ENCODE measurements around the gene EPOP. TPM values are rescaled to one million over a fixed set of nuclear protein-coding genes. Genes with fewer than 3 reads are reported as not detected.

EPOP gene
- total and polyA plus RNA-seq, 2 of the 13 experiments (the other 11 are each of a cell fraction or from before 2014, with no cell fraction given), result 14.7 to 37.8 TPM

DNA sequence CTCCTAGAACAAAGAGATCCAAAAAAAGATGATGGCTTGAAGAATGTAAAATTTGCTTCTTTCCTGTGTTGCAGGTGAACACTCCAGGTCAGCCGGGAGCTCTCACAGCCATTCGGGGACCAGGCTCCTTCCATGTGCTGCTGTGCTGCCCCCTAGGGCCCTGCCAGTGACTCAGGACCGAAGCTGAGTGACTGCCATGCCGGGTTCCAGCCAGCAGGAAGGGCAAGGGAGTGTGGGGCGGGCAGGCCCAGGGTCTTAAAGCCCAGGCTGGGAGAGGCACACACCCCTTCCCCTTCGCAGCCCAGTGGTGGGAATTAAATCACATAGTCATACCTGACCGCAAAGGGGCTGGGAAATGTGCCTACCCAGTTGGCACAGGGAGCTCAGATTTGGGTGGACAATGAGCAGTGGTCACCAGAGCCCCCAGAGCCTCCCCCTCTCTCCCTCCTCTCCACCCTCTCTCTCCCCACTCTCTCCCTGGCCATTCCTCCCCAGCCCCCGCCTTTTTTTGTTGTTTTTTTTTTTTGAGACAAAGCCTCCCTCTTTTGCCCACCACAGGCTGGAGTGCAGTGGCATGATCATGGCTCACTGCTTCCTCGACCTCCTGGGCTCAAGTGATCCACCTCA is 11.5 kb downstream of the EPOP start (continued):
- TF ChIP-seq, protein P1, sequence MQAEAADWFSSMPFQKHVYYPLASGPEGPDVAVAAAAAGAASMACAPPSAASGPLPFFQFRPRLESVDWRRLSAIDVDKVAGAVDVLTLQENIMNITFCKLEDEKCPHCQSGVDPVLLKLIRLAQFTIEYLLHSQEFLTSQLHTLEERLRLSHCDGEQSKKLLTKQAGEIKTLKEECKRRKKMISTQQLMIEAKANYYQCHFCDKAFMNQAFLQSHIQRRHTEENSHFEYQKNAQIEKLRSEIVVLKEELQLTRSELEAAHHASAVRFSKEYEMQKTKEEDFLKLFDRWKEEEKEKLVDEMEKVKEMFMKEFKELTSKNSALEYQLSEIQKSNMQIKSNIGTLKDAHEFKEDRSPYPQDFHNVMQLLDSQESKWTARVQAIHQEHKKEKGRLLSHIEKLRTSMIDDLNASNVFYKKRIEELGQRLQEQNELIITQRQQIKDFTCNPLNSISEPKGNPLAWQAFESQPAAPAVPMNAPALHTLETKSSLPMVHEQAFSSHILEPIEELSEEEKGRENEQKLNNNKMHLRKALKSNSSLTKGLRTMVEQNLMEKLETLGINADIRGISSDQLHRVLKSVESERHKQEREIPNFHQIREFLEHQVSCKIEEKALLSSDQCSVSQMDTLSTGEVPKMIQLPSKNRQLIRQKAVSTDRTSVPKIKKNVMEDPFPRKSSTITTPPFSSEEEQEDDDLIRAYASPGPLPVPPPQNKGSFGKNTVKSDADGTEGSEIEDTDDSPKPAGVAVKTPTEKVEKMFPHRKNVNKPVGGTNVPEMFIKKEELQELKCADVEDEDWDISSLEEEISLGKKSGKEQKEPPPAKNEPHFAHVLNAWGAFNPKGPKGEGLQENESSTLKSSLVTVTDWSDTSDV (CRISPR knock-in tag; IDR thresholded peaks at IDR 0.05), result no peak
- TF ChIP-seq ATF7 (IDR thresholded peaks at IDR 0.05), result no peak
- TF ChIP-seq ATF7 (CRISPR knock-in tag; IDR thresholded peaks at IDR 0.05), result no peak
- peak; percentile 93 for TF ChIP-seq MED1 (CRISPR knock-in tag; IDR thresholded peaks at IDR 0.05)
- TF ChIP-seq ZNF839 (CRISPR knock-in tag; IDR thresholded peaks at IDR 0.05; ENCODE audit: borderline replicate concordance), result no peak; the same call in 1 of the 2 replicates
- TF ChIP-seq ZNF124 (CRISPR knock-in tag; IDR thresholded peaks at IDR 0.05), result peak; percentile 83
- TF ChIP-seq, protein P2, sequence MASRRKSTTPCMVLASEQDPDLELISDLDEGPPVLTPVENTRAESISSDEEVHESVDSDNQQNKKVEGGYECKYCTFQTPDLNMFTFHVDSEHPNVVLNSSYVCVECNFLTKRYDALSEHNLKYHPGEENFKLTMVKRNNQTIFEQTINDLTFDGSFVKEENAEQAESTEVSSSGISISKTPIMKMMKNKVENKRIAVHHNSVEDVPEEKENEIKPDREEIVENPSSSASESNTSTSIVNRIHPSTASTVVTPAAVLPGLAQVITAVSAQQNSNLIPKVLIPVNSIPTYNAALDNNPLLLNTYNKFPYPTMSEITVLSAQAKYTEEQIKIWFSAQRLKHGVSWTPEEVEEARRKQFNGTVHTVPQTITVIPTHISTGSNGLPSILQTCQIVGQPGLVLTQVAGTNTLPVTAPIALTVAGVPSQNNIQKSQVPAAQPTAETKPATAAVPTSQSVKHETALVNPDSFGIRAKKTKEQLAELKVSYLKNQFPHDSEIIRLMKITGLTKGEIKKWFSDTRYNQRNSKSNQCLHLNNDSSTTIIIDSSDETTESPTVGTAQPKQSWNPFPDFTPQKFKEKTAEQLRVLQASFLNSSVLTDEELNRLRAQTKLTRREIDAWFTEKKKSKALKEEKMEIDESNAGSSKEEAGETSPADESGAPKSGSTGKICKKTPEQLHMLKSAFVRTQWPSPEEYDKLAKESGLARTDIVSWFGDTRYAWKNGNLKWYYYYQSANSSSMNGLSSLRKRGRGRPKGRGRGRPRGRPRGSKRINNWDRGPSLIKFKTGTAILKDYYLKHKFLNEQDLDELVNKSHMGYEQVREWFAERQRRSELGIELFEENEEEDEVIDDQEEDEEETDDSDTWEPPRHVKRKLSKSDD (CRISPR knock-in tag; IDR thresholded peaks at IDR 0.05; ENCODE audit: low read depth), result no peak; the same call in 1 of the 2 replicates
- TF ChIP-seq FOXA1 (IDR thresholded peaks at IDR 0.05), result no peak
- TF ChIP-seq FOXA1 (CRISPR knock-in tag; IDR thresholded peaks at IDR 0.05), result peak; percentile 43; the same call in 1 of the 2 replicates
- TF ChIP-seq, protein P3, sequence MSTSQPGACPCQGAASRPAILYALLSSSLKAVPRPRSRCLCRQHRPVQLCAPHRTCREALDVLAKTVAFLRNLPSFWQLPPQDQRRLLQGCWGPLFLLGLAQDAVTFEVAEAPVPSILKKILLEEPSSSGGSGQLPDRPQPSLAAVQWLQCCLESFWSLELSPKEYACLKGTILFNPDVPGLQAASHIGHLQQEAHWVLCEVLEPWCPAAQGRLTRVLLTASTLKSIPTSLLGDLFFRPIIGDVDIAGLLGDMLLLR (CRISPR knock-in tag; IDR thresholded peaks at IDR 0.05), result peak; percentile 60; the same call in 1 of the 2 replicates
- peak; percentile 60; the same call in 1 of the 2 replicates for TF ChIP-seq SIN3B (IDR thresholded peaks at IDR 0.05; ENCODE audit: low read length)
- TF ChIP-seq FOXK1 (CRISPR knock-in tag; IDR thresholded peaks at IDR 0.05; ENCODE audit: borderline replicate concordance, low read depth), result no peak
- no peak for TF ChIP-seq KLF15 (CRISPR knock-in tag; IDR thresholded peaks at IDR 0.05; ENCODE audit: borderline replicate concordance)
- TF ChIP-seq, protein P4, sequence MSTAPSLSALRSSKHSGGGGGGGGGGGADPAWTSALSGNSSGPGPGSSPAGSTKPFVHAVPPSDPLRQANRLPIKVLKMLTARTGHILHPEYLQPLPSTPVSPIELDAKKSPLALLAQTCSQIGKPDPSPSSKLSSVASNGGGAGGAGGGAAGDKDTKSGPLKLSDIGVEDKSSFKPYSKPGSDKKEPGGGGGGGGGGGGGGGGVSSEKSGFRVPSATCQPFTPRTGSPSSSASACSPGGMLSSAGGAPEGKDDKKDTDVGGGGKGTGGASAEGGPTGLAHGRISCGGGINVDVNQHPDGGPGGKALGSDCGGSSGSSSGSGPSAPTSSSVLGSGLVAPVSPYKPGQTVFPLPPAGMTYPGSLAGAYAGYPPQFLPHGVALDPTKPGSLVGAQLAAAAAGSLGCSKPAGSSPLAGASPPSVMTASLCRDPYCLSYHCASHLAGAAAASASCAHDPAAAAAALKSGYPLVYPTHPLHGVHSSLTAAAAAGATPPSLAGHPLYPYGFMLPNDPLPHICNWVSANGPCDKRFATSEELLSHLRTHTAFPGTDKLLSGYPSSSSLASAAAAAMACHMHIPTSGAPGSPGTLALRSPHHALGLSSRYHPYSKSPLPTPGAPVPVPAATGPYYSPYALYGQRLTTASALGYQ (CRISPR knock-in tag; IDR thresholded peaks at IDR 0.05), result no peak
- TF ChIP-seq HOXA3 (CRISPR knock-in tag; IDR thresholded peaks at IDR 0.05), result peak; percentile 90
- no peak for TF ChIP-seq CENPT (CRISPR knock-in tag; IDR thresholded peaks at IDR 0.05; ENCODE audit: low read depth)
- TF ChIP-seq NCOA2 (CRISPR knock-in tag; IDR thresholded peaks at IDR 0.05), result peak; percentile 58; the same call in 1 of the 2 replicates
- no peak for TF ChIP-seq ZNF746 (CRISPR knock-in tag; IDR thresholded peaks at IDR 0.05)
- peak; percentile 63; the same call in 1 of the 2 replicates for TF ChIP-seq ATF7-NPFF (CRISPR knock-in tag; IDR thresholded peaks at IDR 0.05; ENCODE audit: low read depth)
- TF ChIP-seq, protein P5, sequence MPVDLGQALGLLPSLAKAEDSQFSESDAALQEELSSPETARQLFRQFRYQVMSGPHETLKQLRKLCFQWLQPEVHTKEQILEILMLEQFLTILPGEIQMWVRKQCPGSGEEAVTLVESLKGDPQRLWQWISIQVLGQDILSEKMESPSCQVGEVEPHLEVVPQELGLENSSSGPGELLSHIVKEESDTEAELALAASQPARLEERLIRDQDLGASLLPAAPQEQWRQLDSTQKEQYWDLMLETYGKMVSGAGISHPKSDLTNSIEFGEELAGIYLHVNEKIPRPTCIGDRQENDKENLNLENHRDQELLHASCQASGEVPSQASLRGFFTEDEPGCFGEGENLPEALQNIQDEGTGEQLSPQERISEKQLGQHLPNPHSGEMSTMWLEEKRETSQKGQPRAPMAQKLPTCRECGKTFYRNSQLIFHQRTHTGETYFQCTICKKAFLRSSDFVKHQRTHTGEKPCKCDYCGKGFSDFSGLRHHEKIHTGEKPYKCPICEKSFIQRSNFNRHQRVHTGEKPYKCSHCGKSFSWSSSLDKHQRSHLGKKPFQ (CRISPR knock-in tag; IDR thresholded peaks at IDR 0.05; ENCODE audit: insufficient replicate concordance), result no peak
- TF ChIP-seq ZNF543 (CRISPR knock-in tag; IDR thresholded peaks at IDR 0.05), result no peak
- no peak for TF ChIP-seq PLRG1 (conservative IDR thresholded peaks at IDR 0.05)
